Measurements from ENCODE around the gene CCDC174. TPM values are rescaled to one million over a fixed set of nuclear protein-coding genes. Genes with fewer than 3 reads are reported as not detected.

CCDC174 gene
- total RNA-seq, 4 donors from 2014 or later = 15.8 to 24.0 (median 20.2) TPM

DNA sequence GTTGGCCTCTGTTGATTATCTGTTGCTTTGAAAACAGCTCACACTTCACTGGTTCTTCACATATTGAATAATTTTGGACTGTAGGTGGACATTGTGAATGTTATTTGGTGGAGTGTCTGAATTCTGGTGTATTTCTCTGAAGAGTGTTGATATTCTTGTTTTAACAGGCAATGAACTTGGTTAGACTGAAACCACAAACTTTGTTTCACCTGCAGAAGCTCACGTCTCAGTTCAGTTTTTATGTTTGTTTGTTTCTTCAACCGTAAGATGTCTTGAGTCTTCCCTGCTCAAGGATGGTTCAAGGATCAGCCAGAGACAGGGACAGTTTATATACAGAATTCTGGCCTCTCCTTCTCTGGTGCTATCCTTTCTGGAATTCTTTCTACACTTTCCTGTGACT is 67.0 kb downstream of the CCDC174 start:
- WGBS, 2 donors (ENCODE audit: low coverage in 1 of 2) = 81 to 96% methylated on average over 2 of the region's 2 CpGs
- Histone ChIP-seq H3K9me3 (peaks cover 0 to 7% (median 0%) of the 10 kb centered on the region in 3 donors), H3K4me3 (no peak overlapping the region)

DNA sequence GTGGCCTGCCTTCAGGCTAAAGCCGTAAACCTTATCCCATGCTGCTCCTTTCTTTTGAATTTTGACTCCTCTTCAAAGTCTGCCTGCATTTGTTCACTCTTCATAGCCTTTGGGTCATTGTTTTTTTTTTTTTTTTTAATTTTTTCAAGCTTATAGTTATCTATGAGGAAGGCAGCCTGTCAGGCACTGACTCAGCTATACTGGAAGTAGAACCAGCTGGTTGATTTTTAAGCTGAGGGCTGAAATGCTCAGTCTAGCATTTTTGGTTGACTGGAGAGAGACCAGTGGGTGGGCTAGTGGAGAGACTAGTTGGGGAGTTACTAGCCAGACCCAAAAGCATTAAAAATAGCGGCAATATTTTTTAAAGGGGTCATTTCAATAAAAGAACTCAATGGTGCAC is 67.4 kb downstream of the CCDC174 start:
- no peak overlapping the region for H3K27ac ChIP-seq
- no peaks in the 10 kb centered on the region for H3K4me1 ChIP-seq
- WGBS, 2 donors (ENCODE audit: low coverage in 1 of 2) = 90 to 96% methylated on average over 2 of the region's 2 CpGs
- H3K4me3 ChIP-seq = no peak overlapping the region
- no peak for TF ChIP-seq POLR2AphosphoS5 (IDR thresholded peaks at IDR 0.05)
- TF ChIP-seq, protein P1, sequence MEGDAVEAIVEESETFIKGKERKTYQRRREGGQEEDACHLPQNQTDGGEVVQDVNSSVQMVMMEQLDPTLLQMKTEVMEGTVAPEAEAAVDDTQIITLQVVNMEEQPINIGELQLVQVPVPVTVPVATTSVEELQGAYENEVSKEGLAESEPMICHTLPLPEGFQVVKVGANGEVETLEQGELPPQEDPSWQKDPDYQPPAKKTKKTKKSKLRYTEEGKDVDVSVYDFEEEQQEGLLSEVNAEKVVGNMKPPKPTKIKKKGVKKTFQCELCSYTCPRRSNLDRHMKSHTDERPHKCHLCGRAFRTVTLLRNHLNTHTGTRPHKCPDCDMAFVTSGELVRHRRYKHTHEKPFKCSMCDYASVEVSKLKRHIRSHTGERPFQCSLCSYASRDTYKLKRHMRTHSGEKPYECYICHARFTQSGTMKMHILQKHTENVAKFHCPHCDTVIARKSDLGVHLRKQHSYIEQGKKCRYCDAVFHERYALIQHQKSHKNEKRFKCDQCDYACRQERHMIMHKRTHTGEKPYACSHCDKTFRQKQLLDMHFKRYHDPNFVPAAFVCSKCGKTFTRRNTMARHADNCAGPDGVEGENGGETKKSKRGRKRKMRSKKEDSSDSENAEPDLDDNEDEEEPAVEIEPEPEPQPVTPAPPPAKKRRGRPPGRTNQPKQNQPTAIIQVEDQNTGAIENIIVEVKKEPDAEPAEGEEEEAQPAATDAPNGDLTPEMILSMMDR (IDR thresholded peaks at IDR 0.05) = no peak
- TF ChIP-seq POLR2A (IDR thresholded peaks at IDR 0.05) = no peak
- no peak for TF ChIP-seq EP300 (IDR thresholded peaks at IDR 0.05)
- H3K36me3 ChIP-seq = no peaks in the 10 kb centered on the region
- H3K9me3 ChIP-seq = peaks cover 0 to 2% (median 0%) of the 10 kb centered on the region in 3 donors
- H3K27me3 ChIP-seq = no peaks in the 10 kb centered on the region
- ATAC-seq = no peak

More for the DNA sequence above, 67.0 kb downstream of the CCDC174 start:
- H3K27ac ChIP-seq = no peak overlapping the region
- TF ChIP-seq EP300 (IDR thresholded peaks at IDR 0.05) (no peak), POLR2A (IDR thresholded peaks at IDR 0.05) (no peak), POLR2AphosphoS5 (IDR thresholded peaks at IDR 0.05) (no peak)
- TF ChIP-seq, protein P1 (IDR thresholded peaks at IDR 0.05) = no peak
- no peaks in the 10 kb centered on the region for H3K4me1 ChIP-seq
- ATAC-seq = no peak
- H3K36me3 ChIP-seq = no peaks in the 10 kb centered on the region
- H3K27me3 ChIP-seq = no peaks in the 10 kb centered on the region

DNA sequence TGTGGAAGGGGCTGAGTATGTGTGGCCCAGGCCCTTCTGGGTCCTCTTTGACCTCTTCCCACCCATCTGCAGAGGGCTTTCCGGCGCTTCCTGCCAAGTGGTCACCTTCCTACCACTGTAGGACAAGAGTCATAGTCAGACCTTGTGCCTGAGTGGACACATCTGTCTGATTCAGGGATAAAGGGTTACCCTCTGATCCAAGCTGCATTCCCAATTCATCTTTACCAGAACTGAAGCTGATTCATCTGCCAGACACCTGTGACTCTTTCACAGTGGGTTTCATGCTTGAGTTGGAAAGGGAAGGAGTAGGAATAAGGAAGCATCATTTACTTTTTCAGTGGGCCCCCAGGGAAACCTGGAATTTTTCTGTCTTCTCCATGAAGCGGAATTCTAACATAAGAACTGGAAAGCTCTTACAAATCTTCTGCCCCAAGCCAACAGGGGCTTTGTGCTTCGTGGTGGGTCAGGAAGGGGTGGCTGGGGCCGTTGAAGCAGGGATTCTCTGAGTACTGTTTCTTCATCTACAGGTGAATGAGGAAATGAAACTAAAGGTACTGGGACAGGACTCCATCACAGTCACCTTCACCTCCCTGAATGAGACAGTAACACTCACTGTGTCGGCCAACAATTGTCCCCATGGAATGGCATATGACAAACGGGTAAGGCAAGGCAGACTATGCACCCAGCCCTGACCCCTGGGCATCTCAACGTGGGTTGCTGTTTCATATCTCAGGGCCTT is 69.7 kb downstream of the CCDC174 start:
- WGBS, 2 donors (ENCODE audit: low coverage in 1 of 2) = 79 to 93% methylated on average over 3 of the region's 8 CpGs
- no peak for ATAC-seq
- Histone ChIP-seq H3K9me3 (no peaks in the 10 kb centered on the region), H3K36me3 (no peaks in the 10 kb centered on the region), H3K4me3 (no peak overlapping the region), H3K27me3 (no peaks in the 10 kb centered on the region), H3K27ac (no peak overlapping the region), H3K4me1 (peaks cover 3 to 22% (median 10%) of the 10 kb centered on the region in 3 donors)
- TF ChIP-seq POLR2A (IDR thresholded peaks at IDR 0.05) (no peak), EP300 (IDR thresholded peaks at IDR 0.05) (no peak), POLR2AphosphoS5 (IDR thresholded peaks at IDR 0.05) (no peak)

Other genes starting within 250 kb of the CCDC174 start
- 10 to 100 TPM; 15.4 to 37.6 (median 20.9) TPM for gene SLC6A6, start 249.2 kb upstream of the CCDC174 start, total RNA-seq
- gene GRIP2, start 111.4 kb upstream of the CCDC174 start, total RNA-seq = 1 to 10 TPM in 2 of 4 donors, under 1 TPM in 2; 0.27 to 1.6 (median 0.72) TPM
- gene C3orf20, start 23.4 kb downstream of the CCDC174 start, total RNA-seq = under 1 TPM in 1 of 4 donors, not detected in 3; 0.13 TPM
- gene FGD5, start 167.2 kb downstream of the CCDC174 start, total RNA-seq = 10 to 100 TPM; 16.1 to 18.7 (median 17.3) TPM